Adipocyte (in vitro differentiated cells): ENCODE data around the gene RNF44.

ENCODE experiments used
- DNase-seq: peaks from one replicate; pipeline ENCODE4 v3.0.0-alpha.2; 2015; ENCODE audit warnings: low read depth
- H3K27me3 ChIP-seq: replicated peaks from 2 replicates; pipeline ENCODE4 v1.7.0; 2013; ENCODE audit warnings: mild to moderate bottlenecking, low read length, moderate library complexity; ENCODE audit not compliant: control insufficient read depth, insufficient read depth
- H3K36me3 ChIP-seq: 2 replicates; pipeline ENCODE4 v1.7.0; 2013; ENCODE audit warnings: low read length, mild to moderate bottlenecking, moderate library complexity; ENCODE audit not compliant: control insufficient read depth, insufficient read depth, severe bottlenecking
- H3K4me1 ChIP-seq: 2 replicates; pipeline ENCODE4 v1.7.0; 2013; ENCODE audit warnings: mild to moderate bottlenecking, low read length, moderate library complexity; ENCODE audit not compliant: control insufficient read depth, insufficient read depth
- H3K4me3 ChIP-seq: 2 replicates; pipeline ENCODE4 v1.7.0; 2013; ENCODE audit warnings: mild to moderate bottlenecking, low read length, moderate library complexity
- H3K9ac ChIP-seq: 2 replicates; pipeline ENCODE4 v1.7.0; 2013; ENCODE audit warnings: mild to moderate bottlenecking, low read length, moderate library complexity
- H3K9me3 ChIP-seq: 2 replicates; pipeline ENCODE4 v1.7.0; 2013; ENCODE audit warnings: mild to moderate bottlenecking, low read length, moderate library complexity; ENCODE audit not compliant: control insufficient read depth

Gene RNF44

DNA sequence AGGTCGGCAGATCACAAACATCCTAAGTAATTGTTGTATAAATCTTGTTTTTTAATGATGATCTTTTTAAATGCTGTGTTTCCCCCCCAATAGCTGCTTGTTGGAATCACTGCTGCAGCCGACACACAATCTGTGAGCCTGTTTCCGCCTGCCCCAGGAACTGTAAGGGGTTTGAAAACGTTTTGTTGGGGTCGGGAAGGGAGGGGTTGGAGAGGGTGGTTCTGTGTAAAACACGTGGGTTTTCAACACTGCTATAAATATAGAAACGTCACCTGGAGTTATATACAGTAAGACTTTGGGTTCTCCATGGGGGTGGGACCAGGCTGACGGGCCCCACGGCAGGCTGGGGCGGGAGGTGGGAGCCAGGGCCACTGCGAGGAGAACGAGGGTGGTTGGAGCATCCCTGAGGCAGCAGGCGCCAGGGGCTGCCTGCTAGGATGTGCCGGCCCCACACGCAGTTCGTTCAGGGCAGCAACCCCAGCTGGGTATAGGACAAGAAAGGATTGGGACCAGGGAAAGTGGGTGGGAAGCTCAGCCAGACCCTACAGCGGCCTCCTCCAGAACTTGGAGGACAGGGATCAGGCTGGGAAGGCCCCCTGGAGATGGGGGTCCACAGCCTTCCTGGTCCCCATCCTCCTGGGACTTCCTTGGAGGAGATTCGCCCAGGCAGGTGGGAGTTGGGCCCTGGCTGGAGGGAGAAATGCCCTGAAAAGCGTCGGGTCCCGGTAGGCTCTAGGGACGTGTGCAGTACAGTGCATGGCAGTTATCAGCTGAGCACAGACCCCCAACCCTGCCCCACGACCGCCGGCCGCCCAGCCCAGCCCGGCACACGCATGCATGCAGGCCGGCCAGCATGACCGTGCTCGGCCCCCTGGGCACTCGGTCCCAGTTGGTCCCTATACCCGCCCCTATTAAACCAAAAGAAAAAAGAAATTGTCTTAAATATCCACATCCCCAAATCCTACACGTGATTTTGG lies 9.7 kb downstream of the RNF44 start:
- H3K4me1 ChIP-seq: peaks cover 9% of the 10 kb centered on the region
- H3K9me3 ChIP-seq: no peaks in the 10 kb centered on the region
- peaks cover 21% of the 10 kb centered on the region for H3K36me3 ChIP-seq
- H3K27me3 ChIP-seq: no peaks in the 10 kb centered on the region
- no peak overlapping the region for H3K4me3 ChIP-seq
- DNase-seq: no peak
- H3K9ac ChIP-seq: no peak overlapping the region

DNA sequence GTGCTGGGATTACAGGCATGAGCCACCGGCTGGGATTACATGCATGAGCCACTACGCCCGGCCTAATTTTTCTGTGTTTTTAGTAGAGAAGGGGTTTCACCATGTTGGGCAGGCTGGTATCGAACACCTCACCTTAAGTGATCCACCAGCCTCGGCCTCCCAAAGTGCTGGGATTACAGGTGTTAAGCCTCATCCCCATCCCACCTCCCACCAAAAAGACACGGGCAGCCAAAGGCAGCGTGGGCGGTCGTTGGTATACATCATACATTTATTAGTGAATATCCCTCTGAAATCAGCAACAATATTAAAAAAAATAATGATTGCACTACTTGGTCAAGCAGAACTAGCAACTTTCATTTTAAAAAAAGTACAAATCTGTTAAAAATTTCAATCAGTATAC lies 10.7 kb downstream of the RNF44 start:
- peaks cover 9% of the 10 kb centered on the region for H3K4me1 ChIP-seq
- no peaks in the 10 kb centered on the region for H3K9me3 ChIP-seq
- no peaks in the 10 kb centered on the region for H3K27me3 ChIP-seq
- peaks cover 17% of the 10 kb centered on the region for H3K36me3 ChIP-seq
- H3K9ac ChIP-seq: no peak overlapping the region
- no peak for DNase-seq
- H3K4me3 ChIP-seq: no peak overlapping the region

DNA sequence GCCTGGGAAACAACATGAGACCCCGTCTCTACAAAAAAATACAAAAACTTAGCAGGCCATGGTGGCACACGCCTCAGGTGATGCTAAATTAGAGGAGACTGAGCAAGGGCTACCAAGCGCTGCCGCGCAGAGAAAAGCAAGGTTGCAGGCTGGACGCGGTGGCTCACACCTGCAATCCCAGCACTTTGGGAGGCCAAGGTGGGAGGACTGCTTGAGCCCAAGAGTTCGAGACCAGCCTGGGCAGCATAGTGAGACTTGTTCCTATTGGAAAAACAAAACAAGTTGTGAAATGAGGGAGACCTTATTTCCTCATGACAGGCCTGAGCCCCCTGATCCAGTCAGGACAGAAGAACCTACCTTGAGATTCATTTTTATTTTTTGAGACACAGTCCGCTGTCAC lies 11.5 kb downstream of the RNF44 start:
- Histone ChIP-seq H3K27me3 (no peaks in the 10 kb centered on the region), H3K36me3 (peaks cover 11% of the 10 kb centered on the region), H3K9me3 (no peaks in the 10 kb centered on the region), H3K4me3 (no peak overlapping the region), H3K4me1 (peaks cover 9% of the 10 kb centered on the region), H3K9ac (no peak overlapping the region)
- DNase-seq: no peak

DNA sequence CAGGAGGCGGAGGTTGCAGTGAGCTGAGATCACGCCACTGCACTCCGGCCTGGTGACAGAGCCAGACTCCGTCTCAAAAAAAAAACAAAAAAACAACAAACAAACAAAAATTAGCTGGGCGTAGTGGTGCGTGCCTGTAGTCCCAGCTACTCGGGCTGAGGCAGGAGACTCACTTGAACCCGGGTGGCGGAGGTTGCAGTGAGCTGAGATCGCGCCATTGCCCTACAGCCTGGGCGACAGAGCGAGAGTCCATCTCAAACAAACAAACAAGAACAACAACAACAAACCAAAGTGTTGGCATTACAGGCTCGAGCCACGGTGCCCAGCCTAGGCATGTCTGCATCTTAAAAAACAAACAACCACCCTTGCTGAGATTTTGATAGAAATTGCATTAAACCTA lies 12.2 kb downstream of the RNF44 start:
- Histone ChIP-seq H3K4me1 (peaks cover 9% of the 10 kb centered on the region), H3K4me3 (no peak overlapping the region), H3K9me3 (no peaks in the 10 kb centered on the region), H3K27me3 (no peaks in the 10 kb centered on the region), H3K9ac (no peak overlapping the region), H3K36me3 (peaks cover 11% of the 10 kb centered on the region)
- DNase-seq: no peak

DNA sequence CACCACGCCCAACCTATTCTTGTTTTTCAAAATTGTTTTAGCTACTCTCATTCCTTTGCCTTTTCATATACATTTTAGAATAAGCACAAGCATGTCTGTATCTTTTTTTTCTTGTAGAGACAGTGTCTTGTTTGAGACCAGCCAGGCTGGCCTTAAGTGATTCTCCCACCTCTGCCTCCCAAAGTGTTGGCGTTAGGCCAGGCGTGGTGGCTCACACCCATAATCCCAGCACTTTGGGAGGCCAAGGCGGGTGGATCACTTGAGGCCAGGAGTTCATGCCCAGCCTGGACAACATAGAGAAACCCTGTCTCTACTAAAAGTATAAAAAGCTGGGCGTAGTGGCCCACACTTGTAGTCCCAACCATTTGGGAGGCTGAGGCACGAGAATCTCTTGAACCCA lies 13.1 kb downstream of the RNF44 start:
- H3K36me3 ChIP-seq: peaks cover 3% of the 10 kb centered on the region
- no peak overlapping the region for H3K9ac ChIP-seq
- peaks cover 9% of the 10 kb centered on the region for H3K4me1 ChIP-seq
- no peaks in the 10 kb centered on the region for H3K27me3 ChIP-seq
- H3K4me3 ChIP-seq: no peak overlapping the region
- no peak for DNase-seq
- H3K9me3 ChIP-seq: no peaks in the 10 kb centered on the region

DNA sequence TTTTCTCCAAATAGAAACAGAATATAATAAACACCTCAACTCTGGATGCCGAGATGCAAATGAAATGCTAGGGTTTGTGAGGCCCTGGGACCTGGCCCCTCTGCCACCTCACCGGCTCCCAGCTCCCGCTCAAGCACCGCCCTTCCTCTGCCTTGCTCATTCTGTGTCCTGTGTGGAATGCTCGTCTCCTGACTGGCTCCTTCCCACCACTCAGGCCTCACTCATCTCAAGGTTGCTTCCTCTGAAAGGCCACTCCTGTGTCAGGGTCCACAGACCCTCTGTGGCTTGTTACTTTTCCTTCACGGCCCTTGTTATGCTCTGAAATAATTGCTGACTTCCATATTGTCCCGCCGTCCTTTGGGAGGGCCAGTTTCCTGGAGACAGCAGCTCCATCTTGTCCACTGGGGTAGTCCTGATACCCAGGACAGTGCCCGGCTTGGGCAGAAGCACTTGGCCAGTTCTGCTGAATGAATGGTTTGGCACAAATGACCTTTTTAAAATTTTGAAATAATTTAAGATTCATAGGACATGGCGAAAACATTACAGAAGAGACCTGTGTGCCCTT lies 15.4 kb downstream of the RNF44 start:
- no peak overlapping the region for H3K4me3 ChIP-seq
- H3K9ac ChIP-seq: no peak overlapping the region
- no peaks in the 10 kb centered on the region for H3K4me1 ChIP-seq
- no peak for DNase-seq
- H3K27me3 ChIP-seq: no peaks in the 10 kb centered on the region
- H3K36me3 ChIP-seq: no peaks in the 10 kb centered on the region
- H3K9me3 ChIP-seq: no peaks in the 10 kb centered on the region

DNA sequence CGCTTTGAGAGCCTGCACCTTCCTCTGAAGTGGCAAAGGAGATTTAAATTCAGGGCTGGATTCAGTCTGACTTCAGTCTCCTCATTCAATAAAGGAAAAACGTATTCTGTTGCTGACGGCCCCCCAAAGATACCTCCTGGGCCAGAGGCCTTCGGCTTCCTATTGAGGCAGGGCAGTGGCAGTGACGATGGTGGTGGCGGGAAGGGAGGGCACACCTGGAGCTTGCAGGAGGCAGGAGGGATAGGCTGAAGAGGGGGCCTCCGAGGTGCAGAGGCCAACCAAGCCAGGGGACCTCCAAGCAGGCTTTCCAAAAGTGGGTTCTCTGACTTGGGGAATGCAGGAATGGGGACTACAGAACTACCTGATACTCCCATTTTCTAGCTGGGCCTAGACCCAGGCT lies 15.9 kb downstream of the RNF44 start:
- Histone ChIP-seq H3K9me3 (no peaks in the 10 kb centered on the region), H3K36me3 (no peaks in the 10 kb centered on the region), H3K4me1 (no peaks in the 10 kb centered on the region), H3K27me3 (no peaks in the 10 kb centered on the region), H3K9ac (no peak overlapping the region), H3K4me3 (no peak overlapping the region)
- no peak for DNase-seq

DNA sequence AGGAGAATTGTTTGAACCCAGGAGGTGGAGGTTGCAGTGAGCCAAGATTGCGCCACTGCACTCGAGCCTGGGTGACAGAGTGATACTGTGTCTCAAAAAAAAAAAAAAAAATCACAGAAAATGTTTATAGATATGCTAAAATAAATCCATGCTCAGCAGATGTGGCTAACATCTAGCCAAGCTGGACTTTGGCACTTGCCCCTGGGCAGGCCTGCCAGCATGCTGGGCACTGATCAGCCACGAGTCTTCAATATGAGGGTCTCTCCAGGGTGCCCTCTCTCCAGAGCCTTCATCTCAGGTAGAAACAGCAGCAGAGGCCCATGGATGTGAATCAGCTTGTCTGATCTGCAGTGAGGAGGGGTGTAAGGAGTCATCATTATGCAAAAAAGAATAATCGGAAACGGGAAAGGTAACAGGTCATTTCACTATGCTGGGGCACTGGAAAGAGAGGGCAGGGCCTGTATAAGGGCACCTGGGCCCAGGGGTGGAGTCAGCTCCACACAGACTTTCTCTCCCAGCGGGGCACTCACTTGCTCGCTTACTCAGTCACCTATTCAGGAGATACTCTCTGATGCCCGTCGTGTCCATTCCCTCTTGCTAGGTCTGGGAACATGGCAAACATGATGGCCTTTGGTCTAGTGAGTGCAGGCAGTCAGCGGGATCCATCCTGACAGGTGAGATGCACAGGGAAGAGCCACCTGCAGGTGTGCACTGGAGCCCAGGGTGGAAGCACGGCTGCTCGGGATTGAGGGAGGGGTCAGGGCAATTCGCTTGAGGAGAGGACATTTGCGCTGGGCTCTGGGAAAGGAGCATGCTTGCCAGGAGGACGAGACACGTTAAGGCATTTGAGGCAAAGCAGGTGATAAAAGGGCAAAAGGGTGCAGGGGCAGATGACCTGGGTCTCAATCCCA lies 17.1 kb downstream of the RNF44 start:
- H3K36me3 ChIP-seq: no peaks in the 10 kb centered on the region
- DNase-seq: no peak
- H3K4me1 ChIP-seq: no peaks in the 10 kb centered on the region
- H3K9me3 ChIP-seq: no peaks in the 10 kb centered on the region
- H3K27me3 ChIP-seq: no peaks in the 10 kb centered on the region
- H3K9ac ChIP-seq: no peak overlapping the region
- H3K4me3 ChIP-seq: no peak overlapping the region

DNA sequence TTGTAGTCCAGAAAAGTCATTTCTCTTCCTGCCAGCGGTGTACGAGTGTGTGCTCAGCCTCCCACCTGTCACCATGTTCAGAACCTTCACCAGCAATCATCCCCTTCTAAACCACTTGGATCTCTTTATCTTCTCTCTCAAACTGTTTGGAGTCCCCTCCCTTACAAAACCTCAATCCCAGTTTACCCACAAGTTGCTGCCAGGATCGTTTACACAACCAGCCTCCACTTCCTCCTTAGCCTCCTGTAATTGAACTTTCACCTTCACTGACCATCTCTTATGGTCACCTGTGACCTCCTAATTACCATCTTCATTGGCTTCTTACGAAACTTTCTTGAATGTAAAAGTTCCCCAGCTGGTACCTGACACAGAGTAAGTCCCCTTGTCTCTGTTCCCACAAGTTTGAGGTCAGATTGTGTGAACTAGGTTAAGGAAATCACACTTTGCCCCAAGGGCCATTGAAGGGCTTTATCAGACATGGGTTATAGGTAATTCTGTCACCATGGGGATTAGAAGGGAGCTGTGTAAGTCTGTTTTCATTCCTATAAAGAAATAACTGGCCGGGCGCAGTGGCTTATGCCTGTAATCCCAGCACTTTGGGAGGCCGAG lies 20.0 kb downstream of the RNF44 start:
- H3K27me3 ChIP-seq: no peaks in the 10 kb centered on the region
- no peak overlapping the region for H3K9ac ChIP-seq
- no peak overlapping the region for H3K4me3 ChIP-seq
- no peaks in the 10 kb centered on the region for H3K36me3 ChIP-seq
- DNase-seq: no peak
- H3K4me1 ChIP-seq: no peaks in the 10 kb centered on the region
- H3K9me3 ChIP-seq: no peaks in the 10 kb centered on the region

DNA sequence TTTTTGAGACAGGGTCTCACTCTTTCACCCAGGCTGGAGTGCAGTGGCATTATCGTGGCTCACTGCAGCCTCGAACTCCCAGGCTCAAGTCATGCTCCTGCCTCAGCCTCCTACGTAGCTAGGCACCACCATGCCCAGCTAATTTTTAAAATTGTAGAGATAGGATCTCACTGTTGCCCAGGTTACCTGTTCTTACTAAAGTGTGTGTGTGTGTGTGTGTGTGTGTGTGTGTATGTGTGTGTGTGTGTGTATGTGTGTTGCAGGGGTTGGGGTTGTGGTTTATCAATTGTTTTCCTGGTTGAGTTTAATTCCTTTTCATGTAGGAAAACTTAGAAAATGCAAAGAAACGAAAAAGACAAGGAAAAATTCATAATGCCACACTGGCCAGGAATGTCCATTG lies 21.8 kb downstream of the RNF44 start:
- H3K4me1 ChIP-seq: no peaks in the 10 kb centered on the region
- H3K27me3 ChIP-seq: no peaks in the 10 kb centered on the region
- no peak for DNase-seq
- H3K4me3 ChIP-seq: no peak overlapping the region
- no peaks in the 10 kb centered on the region for H3K36me3 ChIP-seq
- H3K9me3 ChIP-seq: no peaks in the 10 kb centered on the region
- no peak overlapping the region for H3K9ac ChIP-seq
